ENCODE measurements around the gene CCDC81.

Gene CCDC81

GRCh38 chr11:86468169-86468568 lies 93.5 kb downstream of the CCDC81 start:
- no peak for DNase-seq (ENCODE audit: low spot score)

- DNase-seq (ENCODE audit: low spot score) = no peak
Measured at GRCh38 chr11:86469491-86470388, 95.1 kb downstream of the CCDC81 start.
